HG03558 (cell line): Measurements from ENCODE around the gene NVL.
"Not testable (repeated sequence)": the region's sequence is repeated elsewhere in the genome, so short reads cannot be mapped to it uniquely, and the experiment has no call there.

Experiments
- ATAC-seq: cut with Tn5 transposase; IDR thresholded peaks from one replicate; pipeline ENCODE4 v1.9.1; 2021; ENCODE audit warnings: moderate number of reproducible peaks; ENCODE audit not compliant: unreplicated experiment; ENCODE audit errors: extremely low read depth

The NVL gene

DNA sequence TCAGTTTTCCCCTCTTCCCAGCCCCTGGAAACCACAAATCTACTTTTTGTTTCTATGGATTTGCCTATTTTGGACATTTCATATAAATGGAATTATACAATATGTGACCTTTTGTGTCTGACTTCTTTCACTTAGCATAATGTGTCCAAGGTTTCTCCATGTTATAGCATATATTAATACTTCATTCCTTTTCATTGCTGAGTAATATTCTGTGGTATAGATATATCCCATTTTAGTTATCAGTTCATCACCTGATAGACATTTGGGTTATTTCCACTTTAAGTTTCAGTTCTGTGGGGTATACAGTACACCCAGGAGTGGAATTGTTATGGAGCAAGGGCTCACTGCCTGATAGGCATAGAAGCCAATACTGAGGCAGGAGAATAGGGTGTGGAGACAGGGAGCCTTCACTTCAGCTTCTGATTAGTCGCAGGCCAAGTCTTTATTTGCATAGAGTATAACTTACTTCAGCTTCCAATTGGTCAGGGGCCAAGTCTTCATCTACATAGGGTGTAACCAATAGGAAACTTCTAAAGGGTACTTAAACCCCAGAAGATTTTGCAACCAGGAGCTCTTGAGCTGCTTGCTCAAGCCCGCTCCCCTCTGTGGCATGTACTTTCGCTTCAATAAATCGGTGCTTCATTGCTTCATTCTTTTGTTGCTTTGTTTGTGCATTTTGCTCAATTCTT, 8.3 kb upstream of the NVL start:
- ATAC-seq = no peak

DNA sequence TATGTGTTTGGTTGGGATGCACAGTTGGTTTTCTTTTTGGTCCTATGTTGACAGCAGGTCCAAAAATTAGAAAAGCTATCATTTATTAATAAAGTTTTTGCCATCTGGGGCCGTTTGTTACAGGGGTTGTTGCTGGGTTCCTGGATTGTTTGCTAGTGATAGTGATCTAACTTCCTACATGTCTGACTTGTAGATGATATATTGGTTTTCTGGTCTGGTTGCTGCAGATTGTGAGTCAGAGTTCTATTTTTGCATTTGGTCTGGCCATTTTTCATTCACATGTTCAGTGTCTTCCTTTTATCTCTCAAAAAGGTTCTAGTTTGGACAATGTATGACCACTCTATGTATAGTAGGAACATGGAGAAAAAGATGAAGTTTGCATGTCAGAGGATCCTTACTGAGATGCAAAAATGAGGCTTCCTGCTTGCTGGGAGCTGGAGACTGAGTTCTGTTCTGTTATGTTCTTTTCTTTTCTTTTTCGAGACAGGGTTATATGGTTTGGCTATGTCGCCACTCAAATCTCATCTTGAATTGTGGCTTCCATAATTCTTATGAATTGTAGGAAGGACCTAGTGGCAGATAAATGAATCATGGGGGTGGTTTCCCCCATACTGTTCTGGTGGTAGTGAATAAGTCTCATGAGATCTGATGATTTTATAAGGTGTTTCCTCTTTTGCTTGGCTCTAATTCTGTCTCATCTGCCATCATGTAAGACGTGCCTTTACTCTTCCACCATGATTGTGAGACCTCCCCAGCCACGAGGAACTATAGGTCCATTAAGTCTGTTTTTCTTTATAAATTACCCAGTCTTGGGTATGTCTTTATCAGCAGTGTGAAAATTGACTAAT, 4.2 kb upstream of the NVL start:
- ATAC-seq = no peak

DNA sequence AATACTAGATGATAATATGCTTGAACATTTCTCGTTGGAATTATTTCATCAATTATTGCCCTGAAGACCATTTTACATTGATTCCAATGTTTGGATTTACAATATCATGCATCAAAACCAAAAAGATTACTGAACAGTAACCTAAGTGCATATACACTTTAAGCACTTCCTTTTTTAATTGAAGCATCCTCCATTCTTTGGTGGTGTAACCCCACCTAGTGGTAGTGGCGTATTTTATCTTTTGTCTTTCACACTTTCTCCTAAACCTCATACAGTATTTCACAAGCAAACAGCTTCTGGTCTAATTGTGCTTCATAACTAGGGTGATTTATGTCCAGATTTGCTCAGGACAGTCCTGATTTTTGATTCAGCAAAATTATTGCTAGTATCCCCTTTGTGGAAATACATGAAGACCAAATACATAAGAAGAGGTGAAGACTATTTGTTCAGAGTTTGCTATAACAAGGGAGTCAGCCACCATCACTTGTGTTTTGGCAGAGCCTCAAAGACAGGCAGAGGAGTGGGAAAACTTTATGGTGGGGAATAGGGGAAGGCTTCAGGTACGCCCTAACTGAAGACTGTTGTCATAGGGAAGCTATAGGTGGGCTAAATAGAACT, 3.4 kb upstream of the NVL start:
- peak; percentile 36 for ATAC-seq

DNA sequence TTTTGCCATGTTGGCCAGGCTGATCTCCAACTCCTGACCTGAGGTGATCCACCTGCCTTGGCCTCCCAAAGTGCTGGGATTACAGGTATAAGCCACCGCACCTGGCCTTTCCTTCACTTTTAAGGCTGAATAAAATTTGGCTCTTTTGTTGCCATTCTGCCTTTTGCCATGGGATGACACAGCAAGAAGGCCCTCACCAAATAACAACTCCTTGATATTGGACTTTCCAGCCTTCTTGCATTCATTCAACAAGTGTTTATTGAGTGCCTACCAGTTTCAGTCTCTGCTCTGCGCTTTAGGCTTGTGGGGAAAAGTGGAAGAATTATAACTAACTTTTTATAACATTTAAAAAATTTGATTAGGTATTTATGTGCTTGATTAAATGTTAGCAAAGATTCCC, 1.9 kb upstream of the NVL start:
- no peak for ATAC-seq

DNA sequence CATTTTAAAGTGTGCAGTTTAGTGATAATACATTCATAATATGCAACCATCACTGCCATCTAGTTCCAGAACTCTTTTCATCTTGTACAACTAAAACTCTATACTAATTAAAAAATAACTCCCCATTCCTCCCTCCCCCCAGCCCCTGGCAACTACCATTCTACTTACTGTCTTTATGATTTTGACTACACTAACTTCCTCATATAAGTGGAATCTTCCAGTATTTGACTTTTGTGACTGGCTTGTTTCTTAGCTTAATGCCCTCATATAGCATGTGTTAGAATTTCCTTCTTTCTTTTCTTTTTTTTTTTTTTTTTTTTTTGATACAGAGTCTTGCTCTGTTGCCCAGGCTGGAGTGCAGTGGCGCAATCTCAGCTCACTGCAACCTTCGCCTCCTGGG, 1.4 kb upstream of the NVL start:
- no peak for ATAC-seq

DNA sequence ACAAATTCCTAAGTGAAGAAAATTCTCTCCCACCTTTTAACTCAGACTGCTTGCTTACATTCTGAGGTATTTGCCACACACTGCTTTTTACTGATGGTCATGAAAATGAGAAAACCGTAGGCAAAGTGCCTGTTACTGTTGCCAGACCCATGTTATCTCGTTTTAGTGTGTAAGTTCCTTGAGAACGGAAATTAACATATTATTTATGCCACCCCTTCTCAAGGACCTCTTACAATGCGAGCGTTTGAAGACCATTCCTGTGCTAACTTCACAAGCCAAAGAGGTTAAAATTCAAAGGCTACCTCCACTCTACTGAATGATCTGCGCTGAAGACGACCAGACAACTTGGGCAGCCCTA, 509 bp downstream of the NVL start:
- no peak for ATAC-seq

DNA sequence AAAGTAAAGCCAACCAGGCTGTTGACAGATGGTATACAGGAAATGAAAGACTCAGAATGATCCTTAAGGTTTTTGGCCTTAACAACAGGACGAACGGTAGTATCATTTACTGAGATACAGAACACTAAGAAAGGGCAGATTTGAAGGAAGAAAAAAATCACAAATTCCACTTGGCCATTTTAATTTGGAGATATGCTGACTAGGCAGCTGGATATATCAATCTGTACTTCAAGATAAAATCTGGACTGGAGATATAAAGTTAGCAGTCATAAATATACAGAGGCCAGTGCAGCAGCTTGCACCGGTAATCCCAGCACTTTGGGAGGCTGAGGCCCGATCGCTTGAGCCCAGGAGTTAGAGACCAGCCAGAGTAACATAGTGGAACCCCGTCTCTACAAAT, 1.3 kb downstream of the NVL start:
- ATAC-seq = no peak

DNA sequence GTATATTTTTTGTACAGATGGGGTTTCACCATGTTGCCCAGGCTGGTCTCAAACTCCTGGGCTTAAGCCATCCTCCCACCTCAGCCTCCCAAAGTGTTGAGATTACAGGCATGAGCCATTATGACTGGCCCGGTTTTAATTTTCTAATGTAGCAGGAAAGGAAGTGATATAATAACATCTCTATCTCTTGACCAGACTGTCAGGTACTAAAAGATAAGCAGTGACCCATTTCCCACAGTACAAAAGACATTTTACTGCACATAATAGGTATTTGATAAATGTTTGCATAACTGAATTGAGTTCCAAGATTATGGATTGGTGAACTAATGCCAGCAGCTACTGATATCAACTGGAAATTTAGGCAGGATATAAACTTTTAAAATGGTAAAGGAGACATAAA, 4.0 kb downstream of the NVL start:
- ATAC-seq = no peak

DNA sequence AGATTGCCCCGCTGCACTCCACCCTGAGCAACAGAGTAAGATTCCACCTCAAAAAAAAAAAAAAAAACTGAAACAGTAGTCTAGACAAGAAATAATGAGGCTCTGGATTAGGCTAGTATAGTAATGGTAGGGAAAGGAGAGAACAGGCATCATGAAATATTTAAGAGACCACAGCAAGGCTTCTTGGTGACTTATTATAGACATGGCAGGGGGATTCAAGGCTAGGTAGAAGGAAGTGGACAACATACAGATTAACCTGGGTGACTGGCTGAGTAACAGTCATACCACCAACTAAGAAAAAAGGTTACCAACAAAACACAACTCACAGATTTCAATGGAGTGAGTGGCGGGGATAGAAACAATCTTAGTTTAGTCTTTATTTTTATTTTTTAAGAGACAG, 8.3 kb downstream of the NVL start:
- no peak for ATAC-seq

DNA sequence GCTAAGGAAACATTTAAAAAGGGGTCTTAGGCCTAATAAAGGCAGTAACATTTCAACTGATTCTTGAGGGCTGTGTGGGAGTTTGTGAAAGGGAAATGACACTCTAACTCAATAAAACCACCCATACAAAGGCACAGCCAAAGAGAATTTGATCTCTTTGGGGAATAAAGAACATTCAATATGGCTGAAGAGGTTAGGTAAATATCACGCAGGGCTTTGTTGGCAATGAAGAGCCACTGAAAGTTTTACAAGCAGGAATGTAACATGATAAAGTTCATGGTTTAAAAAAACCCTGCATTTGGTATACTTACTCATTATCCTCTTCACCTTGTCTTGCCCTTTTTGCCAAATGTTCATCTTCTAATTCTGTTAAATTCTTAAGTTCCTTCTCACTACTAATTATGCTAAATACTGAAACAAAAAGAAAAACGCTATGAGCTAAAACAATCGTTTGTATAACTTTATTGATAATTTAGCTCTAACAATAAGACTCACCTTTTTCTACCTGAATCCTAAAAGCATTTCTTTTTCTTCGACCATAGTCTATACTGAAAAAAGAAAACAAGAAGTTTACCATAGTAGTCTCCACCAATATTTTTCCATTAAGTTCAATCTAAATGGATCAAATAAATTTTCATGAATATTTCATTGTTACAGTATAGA, 12.5 kb downstream of the NVL start:
- no peak for ATAC-seq

DNA sequence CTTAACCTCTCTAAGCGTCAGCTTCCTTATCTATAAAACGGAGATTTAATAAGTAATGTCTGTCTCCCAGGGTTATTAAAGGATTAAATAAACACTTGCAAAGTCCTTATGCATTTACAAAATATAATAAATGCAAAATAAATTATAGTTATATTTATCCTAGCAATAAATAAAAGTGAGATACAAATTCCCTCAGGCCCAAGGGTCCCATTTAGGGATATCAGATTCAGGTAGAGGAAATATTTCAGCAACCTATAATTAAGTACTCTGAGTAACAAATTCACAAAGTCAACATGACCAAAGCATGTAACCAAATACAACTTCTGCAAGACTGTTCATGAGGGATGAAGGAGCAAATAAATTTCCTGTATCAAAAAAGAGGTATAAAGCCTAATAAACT, 17.9 kb downstream of the NVL start:
- no peak for ATAC-seq

DNA sequence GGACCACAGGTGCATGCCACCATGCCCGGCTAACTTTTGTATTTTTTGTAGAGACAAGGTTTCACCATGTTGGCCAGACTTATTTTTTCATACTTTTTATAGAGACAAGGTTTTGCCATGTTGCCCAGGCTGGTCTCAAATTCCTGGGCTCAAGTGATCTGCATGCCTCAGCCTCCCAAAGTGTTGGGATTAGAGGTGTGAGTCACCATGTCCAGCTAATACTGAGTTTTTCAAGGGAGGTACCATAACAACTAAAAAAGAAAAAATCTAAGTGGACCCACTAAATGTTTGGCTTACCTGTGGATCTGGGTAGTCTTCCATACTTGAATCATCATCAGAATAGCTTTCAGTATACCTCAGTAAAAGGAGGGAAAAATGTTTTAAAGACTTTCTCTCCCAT, 18.5 kb downstream of the NVL start:
- not testable (repeated sequence) for ATAC-seq

DNA sequence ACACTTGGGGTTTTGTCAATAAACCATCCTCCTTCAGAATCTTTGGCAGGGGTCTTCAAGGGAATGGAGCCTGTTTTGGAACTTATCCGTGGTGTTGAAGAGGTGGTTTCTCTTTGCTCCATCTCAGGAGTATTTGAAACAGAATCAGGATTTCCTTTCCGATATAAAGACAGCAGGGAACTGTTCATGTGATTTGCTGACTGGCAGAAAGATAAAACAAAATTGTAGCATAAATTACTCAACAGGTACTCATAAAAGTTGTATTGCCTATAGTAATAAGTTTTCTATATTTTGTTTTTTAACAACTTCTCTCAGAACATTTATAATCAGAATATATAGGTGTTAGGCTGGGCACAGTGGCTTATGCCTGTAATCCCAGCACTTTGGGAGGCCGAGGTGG, 21.9 kb downstream of the NVL start:
- ATAC-seq = no peak

DNA sequence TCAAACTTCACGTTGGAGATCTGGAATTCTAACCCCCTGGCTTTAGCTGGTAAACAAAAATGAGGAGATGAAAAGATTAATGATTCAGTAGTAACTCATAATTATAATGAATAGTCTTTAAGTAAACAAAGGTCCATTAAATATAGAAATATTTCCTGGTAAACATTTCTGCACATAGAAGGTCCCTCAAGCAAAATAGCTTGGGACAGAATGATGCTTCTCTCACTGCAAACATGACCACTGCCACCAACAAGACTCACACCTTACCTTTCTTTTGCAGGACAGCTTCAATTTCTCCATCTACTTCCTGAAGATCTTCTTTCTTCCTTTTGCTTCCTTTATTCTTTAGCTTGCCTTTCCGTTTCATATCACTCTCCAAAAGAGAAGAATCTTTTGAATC, 25.2 kb downstream of the NVL start:
- no peak for ATAC-seq

DNA sequence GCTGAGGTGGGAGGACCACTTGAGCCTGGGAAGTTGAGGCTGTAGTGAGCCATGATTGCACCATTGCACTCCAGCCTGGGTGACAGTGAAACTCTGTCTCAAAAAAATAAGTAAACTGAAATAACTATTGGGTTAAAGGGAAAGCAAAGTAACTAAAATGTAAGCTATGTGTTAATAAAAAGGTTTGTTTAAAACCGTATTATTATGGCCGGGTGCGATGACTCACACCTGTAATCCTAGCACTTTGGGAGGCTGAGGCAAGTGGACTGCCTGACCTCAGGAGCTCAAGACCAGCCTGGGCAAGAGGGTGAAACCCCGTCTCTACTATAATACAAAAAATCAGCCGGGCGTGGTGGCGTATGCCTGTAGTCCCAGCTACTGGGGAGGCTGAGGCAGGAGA, 27.0 kb downstream of the NVL start:
- no peak for ATAC-seq

DNA sequence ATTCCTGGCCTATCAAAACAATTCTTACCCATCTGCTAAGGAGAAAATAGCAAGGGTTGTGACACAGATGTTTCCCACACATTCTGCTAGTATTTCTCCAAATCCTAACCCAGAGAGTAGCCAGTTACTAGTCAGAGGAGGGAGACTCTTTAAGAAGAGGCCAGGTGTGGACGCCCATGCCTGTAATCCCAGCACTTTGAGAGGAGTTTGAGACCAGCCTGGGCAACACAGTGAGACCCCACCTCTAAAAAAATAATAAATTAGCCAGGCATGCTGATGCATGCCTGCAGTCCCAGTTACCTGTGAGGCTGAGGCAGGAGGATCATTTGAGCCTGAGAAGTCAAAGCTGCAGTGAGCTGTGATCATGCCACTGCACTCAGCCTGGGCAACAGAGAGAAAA, 28.6 kb downstream of the NVL start:
- ATAC-seq = no peak

DNA sequence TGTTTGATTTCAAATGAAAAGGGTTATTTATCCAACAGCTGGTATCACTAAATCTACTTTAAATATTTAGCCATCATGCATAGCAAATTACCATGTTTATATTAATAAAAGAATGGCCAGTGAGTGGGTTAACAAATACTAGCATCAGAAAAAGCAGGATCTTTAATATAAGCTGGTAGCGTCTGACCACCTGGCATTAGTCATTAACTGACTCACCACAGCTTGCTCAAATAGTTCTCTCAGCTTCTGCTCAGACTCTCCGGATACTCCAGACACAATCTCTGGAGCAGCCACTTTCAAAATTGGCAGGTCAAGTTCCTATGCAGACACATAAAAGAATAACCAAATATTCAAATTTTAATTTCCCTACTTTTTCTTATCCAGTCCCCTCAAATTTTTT, 29.6 kb downstream of the NVL start:
- no peak for ATAC-seq

DNA sequence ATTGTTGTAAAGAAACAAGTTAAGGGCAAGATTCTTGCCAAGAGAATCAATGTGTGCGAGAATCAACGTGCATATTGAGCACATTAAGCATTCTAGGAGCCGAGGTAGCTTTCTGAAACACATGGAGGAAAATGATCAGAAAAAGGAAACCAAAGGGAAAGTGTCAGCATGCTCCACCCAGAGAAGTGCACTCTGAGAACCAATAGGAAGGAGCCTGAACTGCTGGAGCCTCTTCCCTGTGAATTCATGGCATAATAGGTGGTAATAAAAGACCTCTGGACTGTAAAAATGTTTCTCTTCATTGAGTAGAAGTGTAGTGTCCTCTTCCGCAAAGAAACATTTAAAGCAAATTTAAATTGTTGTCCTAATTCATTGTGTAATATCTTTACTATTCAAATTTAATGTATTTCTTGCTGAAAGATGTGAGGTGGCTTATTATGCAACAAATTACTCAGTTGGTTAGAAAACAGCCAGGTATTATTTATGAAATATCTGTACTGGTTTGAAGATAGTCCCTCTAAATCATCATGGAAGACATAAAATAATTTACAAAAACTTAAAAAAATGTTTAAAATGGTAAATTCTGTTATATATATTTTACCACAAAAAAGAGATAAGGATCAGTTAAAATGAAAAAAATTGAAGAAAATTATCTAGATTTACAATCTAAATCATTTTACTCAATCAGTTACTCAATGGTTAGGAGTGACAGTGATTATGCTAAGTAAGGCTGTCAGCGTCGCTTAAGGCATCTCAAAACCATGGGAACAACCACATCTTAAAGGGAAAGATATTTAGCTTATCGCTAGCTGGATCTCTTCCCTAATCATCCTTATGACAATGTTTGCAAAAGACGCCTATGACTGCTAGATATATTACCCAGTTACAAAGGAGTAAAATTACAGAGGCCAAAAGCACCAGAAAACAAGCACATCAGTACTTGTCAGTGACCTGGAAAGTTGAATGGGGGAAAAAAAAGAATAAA, 31.3 kb downstream of the NVL start:
- no peak for ATAC-seq

DNA sequence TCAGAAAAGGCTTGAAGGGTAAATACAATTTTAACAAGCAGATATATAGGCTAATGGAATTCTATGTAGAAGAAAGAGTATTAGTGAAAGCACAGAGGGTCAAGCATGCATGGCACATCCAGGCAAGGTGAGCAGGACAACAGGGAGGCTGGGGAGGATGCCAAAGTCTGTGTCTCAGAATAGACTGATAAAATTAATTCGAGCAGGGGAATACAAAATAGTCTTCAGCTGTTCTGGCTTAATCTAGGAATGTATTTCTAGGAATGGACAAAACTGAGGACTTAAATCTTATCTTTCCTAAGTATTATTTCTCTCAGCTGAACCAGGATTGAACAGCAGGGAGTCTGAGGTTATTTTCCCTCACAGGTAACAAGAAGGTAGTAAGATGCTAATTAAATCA, 35.2 kb downstream of the NVL start:
- no peak for ATAC-seq

DNA sequence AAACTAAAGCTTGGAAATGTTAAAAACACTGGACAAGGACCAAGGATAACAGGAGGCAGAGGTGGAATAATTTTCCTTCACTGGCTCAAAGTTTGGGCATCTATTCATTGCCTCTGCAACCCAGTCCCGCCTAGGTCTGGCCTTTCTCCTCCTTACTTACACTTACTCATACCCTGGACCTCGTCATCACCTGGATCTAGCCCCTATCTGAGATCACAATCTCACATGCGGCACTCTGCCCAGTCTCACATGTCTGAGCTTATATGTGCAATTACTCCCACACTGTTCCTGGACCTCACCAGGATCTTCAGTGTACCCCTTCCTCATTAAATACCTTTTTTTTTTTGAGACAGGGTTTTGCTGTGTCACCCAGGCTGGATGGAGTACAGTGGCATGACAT, 37.6 kb downstream of the NVL start:
- ATAC-seq = no peak
